NCI-H510A (cell line): ENCODE results near the gene TMEM247.

ENCODE experiments used
- DNase-seq: peaks from one replicate; lab custom pipeline; 2025; lab: John Stamatoyannopoulos, UW

Gene TMEM247

GRCh38 chr2:46489423-46490174 is 10.2 kb downstream of the TMEM247 start:
- DNase-seq, result no peak

- DNase-seq, result no peak
Observed at GRCh38 chr2:46490521-46491141, 11.3 kb downstream of the TMEM247 start.

GRCh38 chr2:46492301-46492700 is 12.9 kb downstream of the TMEM247 start:
- no peak for DNase-seq

- no peak for DNase-seq
Observed at GRCh38 chr2:46493241-46493970, 14.0 kb downstream of the TMEM247 start.

GRCh38 chr2:46493971-46494250 is 14.5 kb downstream of the TMEM247 start:
- DNase-seq, result no peak

- DNase-seq, result no peak
Observed at GRCh38 chr2:46494596-46494995, 15.2 kb downstream of the TMEM247 start.

GRCh38 chr2:46495231-46496030 is 16.1 kb downstream of the TMEM247 start:
- DNase-seq, result no peak

GRCh38 chr2:46497766-46498165 is 18.4 kb downstream of the TMEM247 start:
- no peak for DNase-seq

GRCh38 chr2:46498681-46499080 is 19.3 kb downstream of the TMEM247 start:
- DNase-seq, result no peak

GRCh38 chr2:46499392-46499785 is 20.0 kb downstream of the TMEM247 start:
- DNase-seq, result no peak

- no peak for DNase-seq
Observed at GRCh38 chr2:46500801-46501200, 21.4 kb downstream of the TMEM247 start.

- DNase-seq, result no peak
Observed at GRCh38 chr2:46502291-46502885, 23.0 kb downstream of the TMEM247 start.

GRCh38 chr2:46503686-46504085 is 24.3 kb downstream of the TMEM247 start:
- DNase-seq, result no peak

GRCh38 chr2:46504221-46504620 is 24.9 kb downstream of the TMEM247 start:
- DNase-seq, result no peak

GRCh38 chr2:46504685-46505471 is 25.5 kb downstream of the TMEM247 start:
- DNase-seq, result no peak

GRCh38 chr2:46505472-46505783 is 26.1 kb downstream of the TMEM247 start:
- DNase-seq, result no peak

- no peak for DNase-seq
Observed at GRCh38 chr2:46506131-46506706, 26.9 kb downstream of the TMEM247 start.

GRCh38 chr2:46508312-46508711 is 28.9 kb downstream of the TMEM247 start:
- DNase-seq, result no peak

- DNase-seq, result no peak
Observed at GRCh38 chr2:46508759-46509158, 29.4 kb downstream of the TMEM247 start.

- DNase-seq, result no peak
Observed at GRCh38 chr2:46509804-46510203, 30.4 kb downstream of the TMEM247 start.

- DNase-seq, result no peak
Observed at GRCh38 chr2:46510598-46511177, 31.3 kb downstream of the TMEM247 start.
